GM19324 (cell line): ENCODE results near the gene LSM10.

Source experiments
- ATAC-seq: cut with Tn5 transposase; IDR thresholded peaks from one replicate; pipeline ENCODE4 v1.9.1; 2021; ENCODE audit warnings: mild to moderate bottlenecking, moderate library complexity; ENCODE audit not compliant: unreplicated experiment, low FRiP score

Gene LSM10

DNA sequence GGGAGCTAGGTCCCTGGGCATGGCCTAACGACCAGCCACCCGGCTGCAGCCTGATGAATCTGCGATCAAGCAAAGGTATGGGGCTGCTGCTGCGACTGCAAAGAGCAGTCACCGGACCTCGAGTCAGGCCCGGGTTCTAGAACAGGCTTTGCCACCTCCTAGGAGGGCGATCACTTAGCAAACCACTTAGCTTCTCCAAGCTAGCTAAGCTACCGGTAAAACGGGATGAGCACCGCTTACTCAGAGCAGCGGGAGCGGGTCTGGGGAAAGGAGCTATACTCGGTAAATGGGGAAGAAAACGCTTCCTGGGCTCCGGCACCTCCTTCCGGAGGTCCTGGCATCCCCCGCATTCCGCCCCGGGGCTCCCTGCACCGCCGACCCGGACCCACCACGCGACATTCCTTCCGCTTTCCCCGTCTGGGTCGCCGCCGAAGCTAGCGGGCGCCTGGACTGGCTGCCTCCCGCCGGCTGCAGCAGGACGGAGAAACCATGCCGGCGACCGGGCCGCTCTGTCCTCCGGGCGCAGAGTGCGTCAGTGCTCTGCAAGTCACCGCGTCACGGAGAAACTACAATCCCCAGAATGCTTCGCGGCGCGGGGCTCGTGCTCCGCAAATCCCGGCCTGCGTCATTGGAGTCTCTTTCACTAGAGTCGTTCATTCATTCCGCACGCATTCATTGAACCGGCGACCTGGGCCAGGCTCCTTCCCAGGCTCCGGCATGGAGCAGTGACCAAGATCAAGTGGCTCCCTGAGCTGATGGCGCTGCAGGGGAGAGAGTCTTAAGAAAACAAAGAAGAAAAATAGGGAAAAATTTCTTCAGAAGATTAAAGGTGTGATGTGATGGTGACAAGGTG, at the start of gene LSM10:
TSS of gene LSM10 (minus strand) at position 531 of the 853 bp plus-strand sequence. CDS start 3,779 bp downstream, outside the sequence.
- ATAC-seq = peak; percentile 88

DNA sequence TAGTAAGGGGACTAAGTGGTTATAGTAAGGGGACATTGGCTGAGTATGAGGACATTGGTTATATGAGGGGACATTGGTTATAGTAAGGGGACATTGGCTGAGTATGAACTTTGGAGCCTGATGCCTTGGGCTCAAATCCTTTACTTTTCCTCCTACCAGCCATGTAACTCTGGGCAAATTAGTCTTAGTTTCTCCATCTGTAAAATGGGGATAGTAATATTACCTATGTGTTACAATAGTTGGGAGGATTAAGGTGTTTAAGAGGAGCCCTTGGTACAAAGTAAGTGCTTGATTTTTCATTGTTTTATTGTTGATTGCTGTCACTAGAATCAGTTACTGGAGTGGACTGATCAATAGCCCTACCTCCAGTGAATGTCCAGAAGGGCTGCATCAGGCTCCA, 49.7 kb upstream of the LSM10 start:
- ATAC-seq = no peak

DNA sequence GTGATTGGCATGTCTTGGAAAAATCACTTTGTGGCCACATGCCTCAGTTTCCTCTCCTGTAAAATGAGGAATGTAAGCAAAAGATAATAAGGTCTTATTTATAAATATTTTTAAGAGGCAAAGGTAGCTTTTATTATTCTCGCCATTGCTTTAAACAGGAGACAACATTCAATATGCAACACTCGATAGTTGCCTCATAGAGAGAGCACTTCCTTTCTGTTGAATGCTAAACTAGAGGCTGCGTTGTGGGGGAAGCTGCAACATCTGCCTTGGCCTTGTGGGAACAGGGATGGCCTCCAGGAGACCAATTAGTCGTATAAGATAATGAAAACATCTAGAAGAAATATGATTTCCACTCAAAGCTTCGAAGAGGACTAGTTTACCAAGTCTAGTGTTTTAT, 49.0 kb upstream of the LSM10 start:
- no peak for ATAC-seq

DNA sequence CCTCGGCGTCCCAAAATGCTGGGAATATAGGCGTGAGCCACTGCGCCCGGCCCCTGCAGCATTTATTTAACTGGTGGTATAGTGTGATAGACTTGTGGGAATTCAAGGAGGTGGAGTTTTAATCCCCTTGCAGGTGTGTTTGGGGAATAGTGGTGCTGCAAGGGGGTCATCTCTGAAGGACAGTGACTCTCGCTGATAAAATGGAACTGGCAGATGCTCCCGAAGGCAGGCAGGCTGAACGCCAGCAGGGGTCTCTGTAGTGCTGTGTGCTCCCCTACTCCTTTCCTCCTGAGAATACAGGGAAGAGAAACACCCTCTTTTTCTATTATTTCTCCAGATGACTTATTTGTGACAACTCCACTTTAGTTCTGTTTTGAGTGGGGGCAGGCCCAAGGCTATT, 48.6 kb upstream of the LSM10 start:
- no peak for ATAC-seq

DNA sequence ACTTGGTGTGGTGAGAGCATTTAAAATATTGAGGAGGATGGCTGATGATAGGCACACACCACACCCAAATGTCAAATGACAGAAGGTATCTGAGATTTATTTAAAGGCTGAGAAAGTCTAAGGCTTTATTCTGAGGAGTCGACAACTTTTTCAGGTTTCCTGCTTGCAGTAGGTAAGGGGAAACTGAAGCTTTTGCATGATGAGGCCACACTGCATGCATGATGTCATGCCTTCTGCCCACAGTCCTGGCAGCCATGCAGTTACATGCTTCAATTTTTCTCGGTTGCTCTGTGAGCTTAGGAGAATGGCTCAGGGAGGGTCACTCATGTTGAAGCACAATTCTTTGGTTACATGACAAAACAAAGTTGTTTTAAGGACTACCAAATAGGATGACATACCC, 45.6 kb upstream of the LSM10 start:
- ATAC-seq = no peak

DNA sequence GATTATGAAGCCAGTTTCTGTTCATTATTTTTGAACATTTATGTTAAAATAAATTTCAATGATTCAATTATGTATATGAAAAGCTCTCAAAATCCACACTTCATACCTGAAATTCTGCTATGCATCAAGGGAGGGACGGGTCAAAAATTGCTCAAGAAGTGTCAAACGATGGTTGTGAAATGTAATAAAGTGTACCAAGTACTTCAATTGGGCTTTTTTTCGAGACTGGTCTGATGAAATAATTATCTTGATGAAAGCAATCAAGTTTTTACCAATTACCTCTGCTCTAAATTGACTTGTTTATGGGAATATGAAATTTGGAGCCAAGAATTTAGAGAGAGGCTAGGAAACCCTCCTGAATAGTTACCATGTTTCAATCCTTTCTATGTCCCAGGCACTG, 44.6 kb upstream of the LSM10 start:
- ATAC-seq = no peak

DNA sequence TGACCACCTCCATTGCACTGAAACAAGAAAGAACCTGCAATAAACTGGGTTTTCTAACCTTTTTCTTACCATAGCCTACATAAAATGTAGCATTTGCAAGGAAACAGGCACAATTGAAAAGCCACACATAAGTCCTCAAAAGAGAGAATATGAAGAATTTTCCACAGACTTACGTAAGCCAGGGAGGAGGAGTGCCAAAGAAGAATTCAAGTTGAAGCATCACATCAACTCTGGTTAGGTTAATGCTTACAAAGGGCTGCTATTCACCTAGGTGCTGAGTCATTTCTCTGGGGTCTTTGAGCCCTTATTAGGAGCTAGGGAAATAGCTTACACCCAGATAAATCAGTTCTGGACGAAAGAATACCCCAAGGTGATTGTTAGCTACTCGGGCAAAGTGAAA, 42.9 kb upstream of the LSM10 start:
- ATAC-seq = no peak

DNA sequence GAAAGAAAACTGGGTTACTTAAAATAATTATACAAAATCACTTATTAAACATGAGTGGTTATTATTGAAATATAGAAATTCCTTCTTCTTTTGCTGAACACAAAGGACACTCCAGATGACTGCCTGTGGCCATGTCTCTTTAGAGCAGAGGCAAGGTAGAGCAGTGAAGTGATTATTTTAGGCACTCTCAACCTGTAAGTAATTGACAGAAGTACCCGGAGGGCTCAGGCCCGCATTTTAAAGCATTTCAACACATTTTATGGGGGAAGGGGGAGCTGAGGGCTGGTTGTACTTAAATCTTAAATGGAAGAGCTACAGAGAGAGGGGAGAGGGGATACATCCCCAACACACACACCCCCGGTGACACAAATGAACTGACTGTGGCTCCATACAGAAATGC, 42.3 kb upstream of the LSM10 start:
- ATAC-seq = no peak

DNA sequence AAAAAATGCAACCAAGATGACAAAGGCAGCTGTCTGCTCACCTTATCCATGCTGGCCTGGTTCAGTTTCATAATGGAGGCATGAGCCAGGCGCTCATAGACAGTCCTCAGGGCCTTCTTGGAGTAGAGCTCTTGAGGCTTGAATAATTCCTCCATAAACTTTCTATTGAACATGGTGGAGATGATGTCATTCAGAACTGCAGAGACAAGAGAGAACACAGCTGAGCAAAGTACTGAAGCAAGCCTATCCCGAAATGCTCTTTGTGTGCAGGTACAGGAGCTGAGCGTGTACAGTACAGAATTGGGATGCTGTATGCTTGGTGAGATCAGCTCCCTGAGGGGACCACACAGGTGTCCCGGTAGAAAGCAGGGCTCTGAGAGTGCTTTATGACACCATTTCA, 41.0 kb upstream of the LSM10 start:
- ATAC-seq = no peak

DNA sequence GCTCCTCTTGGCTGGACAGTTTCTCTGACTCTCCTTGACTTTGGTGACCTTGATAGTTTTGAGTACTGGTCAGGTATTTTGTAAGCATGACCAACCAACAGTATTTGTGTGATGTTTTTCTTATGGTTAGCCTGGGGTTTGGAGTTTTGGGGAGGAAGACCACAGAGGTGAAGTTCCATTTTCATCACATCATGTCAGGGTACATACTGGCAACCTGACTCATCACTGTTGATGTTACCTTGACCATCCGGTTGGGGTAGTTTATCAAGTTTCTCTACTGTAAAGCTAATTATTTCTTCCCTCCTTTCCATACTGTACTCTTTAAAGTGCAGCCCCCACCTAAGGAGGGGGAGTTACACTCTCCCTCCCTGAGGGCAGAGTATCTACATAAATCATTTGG, 39.1 kb upstream of the LSM10 start:
- ATAC-seq = no peak

DNA sequence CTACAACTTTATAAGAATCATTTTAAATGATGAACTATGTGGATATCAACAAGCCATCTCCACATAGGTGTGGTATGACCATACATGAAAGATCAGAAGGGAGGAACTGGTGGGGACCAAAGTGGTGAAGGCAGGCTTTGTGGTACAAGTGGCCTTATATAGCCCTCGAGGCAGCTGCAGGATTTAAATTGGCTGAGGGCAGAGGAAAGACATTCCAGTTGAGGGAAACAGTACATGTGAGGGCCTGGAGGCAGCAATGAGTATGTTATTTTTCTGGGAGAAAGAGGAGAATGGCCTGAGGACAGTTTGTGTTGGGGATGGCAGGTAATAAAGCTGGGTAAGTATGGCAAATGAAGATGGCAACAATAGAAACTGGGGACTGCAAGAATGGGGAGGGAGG, 35.4 kb upstream of the LSM10 start:
- no peak for ATAC-seq

DNA sequence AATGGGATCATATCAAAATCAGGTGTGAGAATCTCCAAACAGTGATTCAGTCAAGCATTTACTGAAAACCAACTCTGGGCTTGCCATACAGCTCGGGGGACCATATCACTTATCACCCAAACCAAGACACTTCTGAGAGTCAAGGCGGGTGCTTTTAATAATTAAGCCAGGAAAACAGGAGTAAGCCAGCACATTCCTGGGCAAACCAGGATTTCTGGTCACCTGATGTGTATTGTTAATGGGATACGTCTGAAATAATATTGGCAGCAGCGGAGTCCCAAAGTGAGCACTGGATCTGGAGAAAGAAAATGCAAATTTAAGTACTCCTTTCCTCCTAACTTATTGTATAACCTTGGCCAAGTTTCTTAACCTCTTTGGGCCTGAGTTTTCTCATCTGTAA, 34.9 kb upstream of the LSM10 start:
- no peak for ATAC-seq

DNA sequence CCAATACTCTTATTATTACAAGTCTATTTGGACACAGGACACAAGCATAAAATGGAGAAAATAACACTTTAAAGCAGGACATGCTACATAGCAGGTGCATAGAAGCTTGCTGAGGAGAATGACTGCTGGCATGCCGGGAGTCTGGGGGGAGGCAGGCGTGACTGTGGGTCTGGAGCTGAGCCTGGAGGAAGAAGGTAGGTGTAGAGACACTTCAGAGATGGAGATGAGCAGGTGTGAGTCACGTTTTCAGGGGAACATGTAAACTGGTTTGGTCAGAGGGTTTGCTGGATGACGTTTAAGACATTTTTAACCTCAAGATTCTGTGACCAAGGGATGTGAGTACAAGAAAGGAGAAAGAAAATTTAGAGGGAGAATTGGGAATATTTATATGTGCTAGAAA, 28.1 kb upstream of the LSM10 start:
- no peak for ATAC-seq

DNA sequence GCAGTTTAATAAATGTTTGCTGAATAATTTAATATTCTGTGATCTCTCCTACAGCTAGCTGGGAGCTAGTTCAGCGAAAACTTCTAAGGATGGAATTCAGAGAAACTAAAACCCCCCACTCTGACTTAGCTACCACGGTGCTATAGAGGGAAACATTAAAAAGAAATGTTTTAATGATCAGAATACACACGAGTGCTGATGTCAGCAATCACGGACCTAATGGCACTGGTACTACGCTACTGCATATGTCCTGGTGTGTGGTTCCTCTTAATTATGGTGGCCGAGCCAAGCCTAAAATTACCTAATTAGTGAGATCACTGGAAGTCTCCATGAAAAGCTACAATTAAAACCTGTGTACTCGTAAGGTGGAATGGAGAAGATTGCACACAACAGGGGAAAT, 23.9 kb upstream of the LSM10 start:
- ATAC-seq = no peak

DNA sequence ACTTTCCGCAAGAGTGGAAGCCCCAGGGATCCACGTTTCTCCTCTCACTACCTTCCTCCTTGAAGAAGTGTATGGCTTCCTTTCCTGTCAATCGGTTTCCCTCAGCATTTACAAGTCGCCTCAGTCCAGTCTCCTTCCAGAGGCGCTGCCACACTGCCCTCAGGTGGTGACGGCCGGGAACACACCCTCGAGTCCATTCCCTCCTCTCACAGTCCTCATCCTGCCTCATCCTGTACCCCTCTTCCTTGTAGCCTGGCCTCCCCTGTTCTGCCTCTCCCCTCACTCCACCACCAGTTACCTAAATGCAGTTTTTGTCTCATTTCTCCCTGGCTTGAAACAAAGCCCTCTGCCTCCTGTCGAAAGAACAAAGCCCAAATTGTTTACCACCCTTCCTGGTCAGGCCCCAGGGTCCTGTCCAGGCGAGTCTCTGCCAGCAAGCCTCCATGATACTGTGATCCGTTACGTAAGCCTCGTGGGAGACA, 23.2 kb upstream of the LSM10 start:
- no peak for ATAC-seq

DNA sequence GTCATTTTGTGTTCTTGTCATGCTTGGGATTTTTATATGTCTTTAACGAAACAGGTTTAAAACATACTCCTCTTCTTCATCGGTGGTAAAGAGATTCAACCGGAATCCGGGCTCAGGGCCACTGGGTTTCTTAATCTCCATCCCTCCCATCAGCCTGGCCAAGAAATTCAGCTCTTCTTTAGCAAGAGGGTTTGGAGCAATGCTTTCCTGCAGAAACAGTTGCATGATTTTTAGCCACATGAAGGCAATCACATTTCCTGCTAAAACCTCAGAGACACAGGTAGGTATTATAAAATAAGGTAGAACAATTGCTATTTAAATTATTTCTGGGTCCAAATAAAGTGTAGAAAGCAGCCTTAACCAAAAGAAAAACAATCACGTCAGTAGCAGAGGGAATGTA, 22.7 kb upstream of the LSM10 start:
- no peak for ATAC-seq

DNA sequence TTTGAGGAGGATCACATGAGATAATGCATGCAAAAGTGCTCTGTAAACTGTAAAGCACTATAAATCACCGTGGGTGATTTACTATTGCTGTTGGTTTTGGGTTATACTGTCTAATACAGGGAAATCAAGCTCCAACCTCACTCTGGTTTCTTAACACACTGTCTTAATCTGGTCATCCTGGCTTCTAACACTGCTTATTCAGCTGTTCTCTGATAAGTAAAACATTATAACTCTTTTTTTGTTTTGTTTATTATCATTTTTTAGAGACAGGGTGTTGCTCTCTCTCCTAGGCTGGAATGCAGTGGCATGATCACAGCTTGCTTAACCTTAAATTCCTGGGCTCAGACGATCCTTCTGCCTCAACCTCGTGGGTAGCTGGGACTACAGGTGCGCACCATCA, 21.9 kb upstream of the LSM10 start:
- no peak for ATAC-seq

DNA sequence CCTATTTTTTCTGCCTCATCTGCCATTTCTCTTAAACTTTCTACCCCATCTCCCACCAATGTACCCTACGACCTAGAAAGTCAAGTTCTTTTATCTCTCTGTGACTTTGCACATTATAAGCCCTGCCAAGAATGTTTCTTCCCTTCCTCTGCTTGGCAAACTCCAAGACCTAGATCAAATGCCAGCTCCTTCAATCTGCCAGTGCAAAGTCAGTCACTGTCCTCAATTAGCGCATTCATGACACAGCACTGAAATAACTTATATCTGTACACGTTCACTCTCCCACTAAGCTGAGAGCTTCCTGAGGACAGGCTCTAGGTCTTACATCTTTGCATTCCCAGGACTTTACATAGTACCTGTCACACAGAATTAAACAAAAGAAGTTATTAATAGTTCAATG, 21.4 kb upstream of the LSM10 start:
- no peak for ATAC-seq

DNA sequence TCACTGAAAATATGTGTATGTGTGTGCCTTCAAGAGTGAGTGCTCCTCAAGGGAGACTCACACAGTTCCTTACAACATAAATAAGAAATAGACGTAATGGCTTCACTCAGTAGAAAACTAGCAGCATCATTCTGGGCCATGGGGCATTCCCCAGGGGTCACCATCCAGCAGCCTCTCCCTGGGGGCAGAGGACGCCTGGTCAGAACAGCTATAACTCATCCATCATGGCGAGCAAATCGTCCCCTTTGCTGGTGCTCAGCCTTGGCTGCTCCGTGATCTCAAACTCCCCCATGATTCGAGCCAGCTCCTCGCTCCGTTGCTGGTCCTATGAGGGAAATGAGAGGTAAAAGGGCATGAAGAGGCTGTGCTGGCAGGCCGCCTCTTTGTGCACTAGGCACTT, 20.2 kb upstream of the LSM10 start:
- no peak for ATAC-seq

DNA sequence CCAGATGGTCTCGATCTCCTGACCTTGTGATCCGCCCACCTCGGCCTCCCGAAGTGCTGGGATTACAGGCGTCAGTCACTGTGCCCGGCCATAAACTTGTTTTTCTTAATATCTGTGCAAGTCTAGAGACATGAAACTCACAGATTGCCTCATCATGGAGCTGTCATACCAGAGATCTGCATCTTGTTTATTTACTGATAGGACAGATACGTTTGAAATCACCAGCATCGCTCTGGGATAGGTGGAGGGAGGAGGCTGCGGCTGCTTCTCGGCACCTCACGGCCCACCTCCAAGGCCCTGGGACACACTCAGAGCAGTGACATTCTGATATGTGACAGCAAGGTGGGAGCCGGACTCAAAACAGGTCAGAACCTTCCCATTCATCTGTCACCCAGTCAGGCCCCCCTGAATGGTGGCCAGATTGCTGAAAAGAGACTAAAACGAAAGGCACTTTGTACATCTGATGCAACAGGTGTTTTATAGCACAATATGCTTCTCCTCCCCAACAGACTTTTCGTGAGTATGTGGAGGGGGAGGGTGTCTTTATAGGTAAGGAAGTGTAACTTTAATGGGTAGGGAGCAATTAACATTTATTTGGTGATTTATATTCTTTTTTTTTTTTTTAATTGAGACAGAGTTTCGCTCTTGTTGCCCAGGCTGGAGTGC, 18.1 kb upstream of the LSM10 start:
- no peak for ATAC-seq

DNA sequence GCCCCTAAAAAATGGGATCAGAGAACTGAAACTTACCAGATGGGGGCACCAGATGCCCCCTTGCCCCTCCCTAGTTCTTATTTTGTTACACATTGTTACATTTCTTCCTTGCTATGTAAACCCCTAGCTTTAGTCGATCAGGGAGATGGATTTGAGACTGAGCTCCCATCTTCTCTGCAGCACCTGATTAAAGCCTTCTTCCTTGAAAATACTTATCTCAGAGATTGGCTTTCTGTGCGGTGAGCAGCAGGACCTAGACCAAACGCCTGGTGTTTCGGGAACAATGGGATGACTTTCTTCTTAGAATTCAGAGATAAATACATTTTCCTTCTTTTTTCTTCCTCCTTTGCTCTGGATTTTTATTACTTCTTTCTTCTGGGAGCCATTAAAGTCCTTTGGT, 16.7 kb upstream of the LSM10 start:
- no peak for ATAC-seq
